HepG2 (cell line): ENCODE measurements around the gene CHP1. TPM values are rescaled to one million over a fixed set of nuclear protein-coding genes. Genes with fewer than 3 reads are reported as not detected.

Experiments
- CHCHD3 ChIP-seq: sonication (generic); formaldehyde crosslinking; IDR thresholded peaks from 2 replicates; pipeline ENCODE4 v1.8.0; 2022; ENCODE audit warnings: mild to moderate bottlenecking, missing genetic modification reagents, moderate library complexity
- HOXA7 ChIP-seq: sonication (generic); formaldehyde crosslinking; IDR thresholded peaks from 2 replicates; pipeline ENCODE4 v1.8.1; 2022; ENCODE audit warnings: mild to moderate bottlenecking, missing genetic modification reagents, moderate library complexity
- SMYD3 ChIP-seq: sonication (generic); formaldehyde crosslinking; IDR thresholded peaks from 2 replicates; pipeline ENCODE4 v1.8.1; 2023; ENCODE audit warnings: mild to moderate bottlenecking, missing genetic modification reagents
- SOX5 ChIP-seq: IDR thresholded peaks from 2 replicates; pipeline ENCODE4 v1.6.1; 2016; ENCODE audit warnings: borderline replicate concordance
- ZFY ChIP-seq: sonication (generic); formaldehyde crosslinking; IDR thresholded peaks from 2 replicates; pipeline ENCODE4 v1.4.0; 2020; ENCODE audit warnings: missing genetic modification reagents
- ZNF569 ChIP-seq: sonication (generic); formaldehyde crosslinking; IDR thresholded peaks from 2 replicates; pipeline ENCODE4 v1.5.0; 2020; ENCODE audit warnings: mild to moderate bottlenecking, missing genetic modification reagents, moderate library complexity, borderline replicate concordance
- ZNF678 ChIP-seq: sonication (generic); formaldehyde crosslinking; IDR thresholded peaks from 2 replicates; pipeline ENCODE4 v1.4.0; 2020; ENCODE audit warnings: mild to moderate bottlenecking, missing genetic modification reagents
- polyA plus RNA-seq, 8 experiments: library from polyadenylated mRNA; depleted of rRNA in 3 of 8; stranded (reverse) in 7 of 8; unstranded in 1 of 8; fragments of >200 nt; fragmentation: Illumina TruSeq in 4 of 8; extraction: Trizol in 4 of 8; gene quantifications; 2 replicates each; pipeline versions ENCODE4 v1.2.1 to v1.2.3, GENCODE V29; 2011 to 2016; ENCODE audit warnings: low read depth in 4 of 8, missing spikeins in 1 of 8, mixed read lengths in 1 of 8; ENCODE audit not compliant: insufficient read depth in 1 of 8
- total RNA-seq, 5 experiments: library from RNA; depleted of rRNA; stranded (reverse); fragments of >200 nt; fragmentation: Illumina TruSeq; extraction: Trizol; gene quantifications; 2 replicates each; pipeline ENCODE4 v1.2.3, GENCODE V29; 2016; ENCODE audit warnings: low read depth in 1 of 5
- TF ChIP-seq, protein P1 (sequence below): sonication (generic); formaldehyde crosslinking; IDR thresholded peaks from 2 replicates; pipeline ENCODE4 v1.4.0; 2020; ENCODE audit warnings: missing genetic modification reagents
- TF ChIP-seq, protein P2 (sequence below): sonication (generic); formaldehyde crosslinking; IDR thresholded peaks from 2 replicates; pipeline ENCODE4 v1.8.1; 2023; ENCODE audit warnings: missing genetic modification reagents, mild to moderate bottlenecking, borderline replicate concordance
- TF ChIP-seq, protein P3 (sequence below): sonication (generic); formaldehyde crosslinking; IDR thresholded peaks from 2 replicates; pipeline ENCODE4 v1.4.0; 2020; ENCODE audit warnings: missing genetic modification reagents; ENCODE audit errors: not compliant biosample characterization
- TF ChIP-seq, protein P4 (sequence below): sonication (generic); formaldehyde crosslinking; IDR thresholded peaks from 2 replicates; pipeline ENCODE4 v1.5.1; 2020; ENCODE audit warnings: missing genetic modification reagents, mild to moderate bottlenecking, borderline replicate concordance
- TF ChIP-seq, protein P5 (sequence below): sonication (generic); IDR thresholded peaks from 2 replicates; pipeline ENCODE4 v1.6.1; 2016; ENCODE audit warnings: low read depth, borderline replicate concordance
- TF ChIP-seq, protein P6 (sequence below): sonication (generic); formaldehyde crosslinking; conservative IDR thresholded peaks from 2 replicates; pipeline ENCODE4 v1.4.0; 2020; ENCODE audit warnings: missing genetic modification reagents
- TF ChIP-seq, protein P7 (sequence below): sonication (generic); formaldehyde crosslinking; IDR thresholded peaks from 2 replicates; pipeline ENCODE4 v1.4.0; 2020; ENCODE audit warnings: missing genetic modification reagents
- TF ChIP-seq, protein P8 (sequence below): sonication (generic); formaldehyde crosslinking; IDR thresholded peaks from 2 replicates; pipeline ENCODE4 v1.8.1; 2023; ENCODE audit warnings: mild to moderate bottlenecking, missing genetic modification reagents

CHP1 gene
- total and polyA plus RNA-seq, 2 of the 13 experiments (the other 11 are each of a cell fraction or from before 2014, with no cell fraction given), result 49.6 to 76.4 TPM

DNA sequence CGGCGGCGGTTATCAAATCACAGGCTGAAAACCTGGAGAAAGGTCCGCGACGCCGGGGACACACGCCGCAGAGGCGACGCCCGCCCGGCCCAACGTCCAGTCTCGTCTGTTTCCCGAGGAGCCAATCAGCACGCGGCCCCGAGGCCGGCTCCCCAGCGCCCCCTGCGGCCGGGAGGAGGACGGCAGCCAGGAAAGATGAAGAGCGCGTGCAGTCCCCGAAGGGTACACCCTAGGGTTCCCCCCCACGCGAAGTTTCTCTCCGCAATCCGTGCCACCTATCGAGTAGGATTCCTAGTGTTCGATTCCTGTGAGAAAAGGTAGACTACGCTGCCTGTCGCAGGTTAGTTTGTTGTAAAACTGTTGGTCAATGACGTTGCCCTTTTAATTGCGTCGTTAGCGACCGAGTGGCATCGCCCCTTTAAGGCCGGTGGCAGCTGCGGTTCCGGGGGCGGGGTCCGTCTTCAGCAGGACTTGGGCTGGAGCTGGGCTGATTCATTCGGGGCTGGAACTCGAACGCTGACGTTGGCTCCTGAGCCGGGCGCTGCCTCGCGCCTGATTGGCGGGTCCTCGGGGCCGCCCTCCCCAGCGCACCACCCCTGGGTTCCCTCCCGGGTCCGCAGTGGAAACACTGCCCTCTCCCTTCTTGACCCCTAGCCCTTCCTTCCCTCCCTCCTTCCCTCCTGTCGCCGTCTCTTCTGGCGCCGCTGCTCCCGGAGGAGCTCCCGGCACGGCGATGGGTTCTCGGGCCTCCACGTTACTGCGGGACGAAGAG, at the start of gene CHP1, which contains the start of gene EXD1 (continued):
- TF ChIP-seq, protein P1, sequence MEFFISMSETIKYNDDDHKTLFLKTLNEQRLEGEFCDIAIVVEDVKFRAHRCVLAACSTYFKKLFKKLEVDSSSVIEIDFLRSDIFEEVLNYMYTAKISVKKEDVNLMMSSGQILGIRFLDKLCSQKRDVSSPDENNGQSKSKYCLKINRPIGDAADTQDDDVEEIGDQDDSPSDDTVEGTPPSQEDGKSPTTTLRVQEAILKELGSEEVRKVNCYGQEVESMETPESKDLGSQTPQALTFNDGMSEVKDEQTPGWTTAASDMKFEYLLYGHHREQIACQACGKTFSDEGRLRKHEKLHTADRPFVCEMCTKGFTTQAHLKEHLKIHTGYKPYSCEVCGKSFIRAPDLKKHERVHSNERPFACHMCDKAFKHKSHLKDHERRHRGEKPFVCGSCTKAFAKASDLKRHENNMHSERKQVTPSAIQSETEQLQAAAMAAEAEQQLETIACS (CRISPR knock-in tag), result no peak
- TF ChIP-seq, protein P2, sequence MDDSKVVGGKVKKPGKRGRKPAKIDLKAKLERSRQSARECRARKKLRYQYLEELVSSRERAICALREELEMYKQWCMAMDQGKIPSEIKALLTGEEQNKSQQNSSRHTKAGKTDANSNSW (CRISPR knock-in tag), result peak; percentile 89
- TF ChIP-seq, protein P3, sequence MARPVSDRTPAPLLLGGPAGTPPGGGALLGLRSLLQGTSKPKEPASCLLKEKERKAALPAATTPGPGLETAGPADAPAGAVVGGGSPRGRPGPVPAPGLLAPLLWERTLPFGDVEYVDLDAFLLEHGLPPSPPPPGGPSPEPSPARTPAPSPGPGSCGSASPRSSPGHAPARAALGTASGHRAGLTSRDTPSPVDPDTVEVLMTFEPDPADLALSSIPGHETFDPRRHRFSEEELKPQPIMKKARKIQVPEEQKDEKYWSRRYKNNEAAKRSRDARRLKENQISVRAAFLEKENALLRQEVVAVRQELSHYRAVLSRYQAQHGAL, result no peak
- TF ChIP-seq, protein P4, sequence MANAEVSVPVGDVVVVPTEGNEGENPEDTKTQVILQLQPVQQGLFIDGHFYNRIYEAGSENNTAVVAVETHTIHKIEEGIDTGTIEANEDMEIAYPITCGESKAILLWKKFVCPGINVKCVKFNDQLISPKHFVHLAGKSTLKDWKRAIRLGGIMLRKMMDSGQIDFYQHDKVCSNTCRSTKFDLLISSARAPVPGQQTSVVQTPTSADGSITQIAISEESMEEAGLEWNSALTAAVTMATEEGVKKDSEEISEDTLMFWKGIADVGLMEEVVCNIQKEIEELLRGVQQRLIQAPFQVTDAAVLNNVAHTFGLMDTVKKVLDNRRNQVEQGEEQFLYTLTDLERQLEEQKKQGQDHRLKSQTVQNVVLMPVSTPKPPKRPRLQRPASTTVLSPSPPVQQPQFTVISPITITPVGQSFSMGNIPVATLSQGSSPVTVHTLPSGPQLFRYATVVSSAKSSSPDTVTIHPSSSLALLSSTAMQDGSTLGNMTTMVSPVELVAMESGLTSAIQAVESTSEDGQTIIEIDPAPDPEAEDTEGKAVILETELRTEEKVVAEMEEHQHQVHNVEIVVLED, result peak; percentile 85
- TF ChIP-seq SMYD3 (peak; percentile 78; the same call in 1 of the 2 replicates), SOX5 (CRISPR knock-in tag) (0 out of 2 replicates have a peak, but pooled peaks have one; percentile 50), ZNF569 (CRISPR knock-in tag) (peak; percentile 97; the same call in 1 of the 2 replicates), HOXA7 (CRISPR knock-in tag) (no peak), ZFY (peak; percentile 62), ZNF678 (CRISPR knock-in tag) (peak; percentile 95; the same call in 1 of the 2 replicates), CHCHD3 (CRISPR knock-in tag) (peak; percentile 63; the same call in 1 of the 2 replicates)
- TF ChIP-seq, protein P5, sequence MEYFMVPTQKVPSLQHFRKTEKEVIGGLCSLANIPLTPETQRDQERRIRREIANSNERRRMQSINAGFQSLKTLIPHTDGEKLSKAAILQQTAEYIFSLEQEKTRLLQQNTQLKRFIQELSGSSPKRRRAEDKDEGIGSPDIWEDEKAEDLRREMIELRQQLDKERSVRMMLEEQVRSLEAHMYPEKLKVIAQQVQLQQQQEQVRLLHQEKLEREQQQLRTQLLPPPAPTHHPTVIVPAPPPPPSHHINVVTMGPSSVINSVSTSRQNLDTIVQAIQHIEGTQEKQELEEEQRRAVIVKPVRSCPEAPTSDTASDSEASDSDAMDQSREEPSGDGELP, result peak; percentile 66; the same call in 1 of the 2 replicates
- TF ChIP-seq, protein P6, sequence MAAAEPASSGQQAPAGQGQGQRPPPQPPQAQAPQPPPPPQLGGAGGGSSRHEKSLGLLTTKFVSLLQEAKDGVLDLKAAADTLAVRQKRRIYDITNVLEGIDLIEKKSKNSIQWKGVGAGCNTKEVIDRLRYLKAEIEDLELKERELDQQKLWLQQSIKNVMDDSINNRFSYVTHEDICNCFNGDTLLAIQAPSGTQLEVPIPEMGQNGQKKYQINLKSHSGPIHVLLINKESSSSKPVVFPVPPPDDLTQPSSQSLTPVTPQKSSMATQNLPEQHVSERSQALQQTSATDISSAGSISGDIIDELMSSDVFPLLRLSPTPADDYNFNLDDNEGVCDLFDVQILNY (CRISPR knock-in tag), result no peak; the same call in 1 of the 2 replicates
- TF ChIP-seq, protein P7, sequence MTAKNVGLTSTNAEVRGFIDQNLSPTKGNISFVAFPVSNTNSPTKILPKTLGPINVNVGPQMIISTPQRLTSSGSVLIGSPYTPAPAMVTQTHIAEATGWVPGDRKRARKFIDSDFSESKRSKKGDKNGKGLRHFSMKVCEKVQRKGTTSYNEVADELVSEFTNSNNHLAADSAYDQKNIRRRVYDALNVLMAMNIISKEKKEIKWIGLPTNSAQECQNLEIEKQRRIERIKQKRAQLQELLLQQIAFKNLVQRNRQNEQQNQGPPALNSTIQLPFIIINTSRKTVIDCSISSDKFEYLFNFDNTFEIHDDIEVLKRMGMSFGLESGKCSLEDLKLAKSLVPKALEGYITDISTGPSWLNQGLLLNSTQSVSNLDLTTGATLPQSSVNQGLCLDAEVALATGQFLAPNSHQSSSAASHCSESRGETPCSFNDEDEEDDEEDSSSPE (CRISPR knock-in tag), result peak; percentile 91
- TF ChIP-seq, protein P8, sequence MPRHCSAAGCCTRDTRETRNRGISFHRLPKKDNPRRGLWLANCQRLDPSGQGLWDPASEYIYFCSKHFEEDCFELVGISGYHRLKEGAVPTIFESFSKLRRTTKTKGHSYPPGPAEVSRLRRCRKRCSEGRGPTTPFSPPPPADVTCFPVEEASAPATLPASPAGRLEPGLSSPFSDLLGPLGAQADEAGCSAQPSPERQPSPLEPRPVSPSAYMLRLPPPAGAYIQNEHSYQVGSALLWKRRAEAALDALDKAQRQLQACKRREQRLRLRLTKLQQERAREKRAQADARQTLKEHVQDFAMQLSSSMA (CRISPR knock-in tag), result peak; percentile 75; the same call in 1 of the 2 replicates
